HL-60 (cell line): Measurements from ENCODE around the gene DGUOK.

ENCODE experiments used
- DNase-seq, 2 experiments: peaks; one replicate each; pipeline ENCODE4 v3.0.0-alpha.2; 2010 to 2020; ENCODE audit warnings: low read depth in 1 of 2, low spot score in 1 of 2
- H3K27ac ChIP-seq: fragments of 250-450 bp; sonication (Bioruptor Pico); replicated peaks from 2 replicates; pipeline ENCODE4 v1.5.1; 2020; ENCODE audit warnings: mild to moderate bottlenecking, moderate library complexity
- H3K27me3 ChIP-seq: fragments of 250-450 bp; sonication (Bioruptor Pico); 2 replicates; pipeline ENCODE4 v1.5.1; 2021; ENCODE audit warnings: mild to moderate bottlenecking, moderate library complexity; ENCODE audit not compliant: insufficient read depth, poor library complexity, severe bottlenecking
- H3K4me3 ChIP-seq: replicated peaks from 2 replicates; pipeline ENCODE4 v1.5.1; 2011; ENCODE audit warnings: mild to moderate bottlenecking, control low read depth, low read length; ENCODE audit not compliant: insufficient read depth
- GABPA ChIP-seq: IDR thresholded peaks from 2 replicates; pipeline ENCODE4 v1.6.1; 2012; ENCODE audit warnings: low read depth
- POLR2AphosphoS5 ChIP-seq: IDR thresholded peaks from 2 replicates; pipeline ENCODE4 v1.6.1; 2012; ENCODE audit warnings: low read depth
- SPI1 ChIP-seq: IDR thresholded peaks from 2 replicates; pipeline ENCODE4 v1.6.1; 2012; ENCODE audit warnings: low read depth, mild to moderate bottlenecking, borderline replicate concordance
- TF ChIP-seq, protein P1 (sequence below): IDR thresholded peaks from 2 replicates; pipeline ENCODE4 v1.6.1; 2012; ENCODE audit warnings: low read depth; ENCODE audit not compliant: insufficient replicate concordance
- TF ChIP-seq, protein P2 (sequence below): IDR thresholded peaks from one replicate; pipeline ENCODE4 v1.5.1; 2011; ENCODE audit warnings: low read length, control low read depth, inconsistent platforms; ENCODE audit not compliant: insufficient read depth

The DGUOK gene

GRCh38 chr2:73997813-73998212, 71.1 kb downstream of the DGUOK start:
- TF ChIP-seq, protein P1, sequence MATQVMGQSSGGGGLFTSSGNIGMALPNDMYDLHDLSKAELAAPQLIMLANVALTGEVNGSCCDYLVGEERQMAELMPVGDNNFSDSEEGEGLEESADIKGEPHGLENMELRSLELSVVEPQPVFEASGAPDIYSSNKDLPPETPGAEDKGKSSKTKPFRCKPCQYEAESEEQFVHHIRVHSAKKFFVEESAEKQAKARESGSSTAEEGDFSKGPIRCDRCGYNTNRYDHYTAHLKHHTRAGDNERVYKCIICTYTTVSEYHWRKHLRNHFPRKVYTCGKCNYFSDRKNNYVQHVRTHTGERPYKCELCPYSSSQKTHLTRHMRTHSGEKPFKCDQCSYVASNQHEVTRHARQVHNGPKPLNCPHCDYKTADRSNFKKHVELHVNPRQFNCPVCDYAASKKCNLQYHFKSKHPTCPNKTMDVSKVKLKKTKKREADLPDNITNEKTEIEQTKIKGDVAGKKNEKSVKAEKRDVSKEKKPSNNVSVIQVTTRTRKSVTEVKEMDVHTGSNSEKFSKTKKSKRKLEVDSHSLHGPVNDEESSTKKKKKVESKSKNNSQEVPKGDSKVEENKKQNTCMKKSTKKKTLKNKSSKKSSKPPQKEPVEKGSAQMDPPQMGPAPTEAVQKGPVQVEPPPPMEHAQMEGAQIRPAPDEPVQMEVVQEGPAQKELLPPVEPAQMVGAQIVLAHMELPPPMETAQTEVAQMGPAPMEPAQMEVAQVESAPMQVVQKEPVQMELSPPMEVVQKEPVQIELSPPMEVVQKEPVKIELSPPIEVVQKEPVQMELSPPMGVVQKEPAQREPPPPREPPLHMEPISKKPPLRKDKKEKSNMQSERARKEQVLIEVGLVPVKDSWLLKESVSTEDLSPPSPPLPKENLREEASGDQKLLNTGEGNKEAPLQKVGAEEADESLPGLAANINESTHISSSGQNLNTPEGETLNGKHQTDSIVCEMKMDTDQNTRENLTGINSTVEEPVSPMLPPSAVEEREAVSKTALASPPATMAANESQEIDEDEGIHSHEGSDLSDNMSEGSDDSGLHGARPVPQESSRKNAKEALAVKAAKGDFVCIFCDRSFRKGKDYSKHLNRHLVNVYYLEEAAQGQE, result no peak
- TF ChIP-seq SPI1, result no peak
- TF ChIP-seq, protein P2, sequence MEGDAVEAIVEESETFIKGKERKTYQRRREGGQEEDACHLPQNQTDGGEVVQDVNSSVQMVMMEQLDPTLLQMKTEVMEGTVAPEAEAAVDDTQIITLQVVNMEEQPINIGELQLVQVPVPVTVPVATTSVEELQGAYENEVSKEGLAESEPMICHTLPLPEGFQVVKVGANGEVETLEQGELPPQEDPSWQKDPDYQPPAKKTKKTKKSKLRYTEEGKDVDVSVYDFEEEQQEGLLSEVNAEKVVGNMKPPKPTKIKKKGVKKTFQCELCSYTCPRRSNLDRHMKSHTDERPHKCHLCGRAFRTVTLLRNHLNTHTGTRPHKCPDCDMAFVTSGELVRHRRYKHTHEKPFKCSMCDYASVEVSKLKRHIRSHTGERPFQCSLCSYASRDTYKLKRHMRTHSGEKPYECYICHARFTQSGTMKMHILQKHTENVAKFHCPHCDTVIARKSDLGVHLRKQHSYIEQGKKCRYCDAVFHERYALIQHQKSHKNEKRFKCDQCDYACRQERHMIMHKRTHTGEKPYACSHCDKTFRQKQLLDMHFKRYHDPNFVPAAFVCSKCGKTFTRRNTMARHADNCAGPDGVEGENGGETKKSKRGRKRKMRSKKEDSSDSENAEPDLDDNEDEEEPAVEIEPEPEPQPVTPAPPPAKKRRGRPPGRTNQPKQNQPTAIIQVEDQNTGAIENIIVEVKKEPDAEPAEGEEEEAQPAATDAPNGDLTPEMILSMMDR, result no peak
- TF ChIP-seq POLR2AphosphoS5, result no peak
- TF ChIP-seq GABPA, result no peak
- Histone ChIP-seq H3K4me3 (no peak overlapping the region), H3K27me3 (no peaks in the 10 kb centered on the region), H3K27ac (no peak overlapping the region)
- DNase-seq, result no peak

DNA sequence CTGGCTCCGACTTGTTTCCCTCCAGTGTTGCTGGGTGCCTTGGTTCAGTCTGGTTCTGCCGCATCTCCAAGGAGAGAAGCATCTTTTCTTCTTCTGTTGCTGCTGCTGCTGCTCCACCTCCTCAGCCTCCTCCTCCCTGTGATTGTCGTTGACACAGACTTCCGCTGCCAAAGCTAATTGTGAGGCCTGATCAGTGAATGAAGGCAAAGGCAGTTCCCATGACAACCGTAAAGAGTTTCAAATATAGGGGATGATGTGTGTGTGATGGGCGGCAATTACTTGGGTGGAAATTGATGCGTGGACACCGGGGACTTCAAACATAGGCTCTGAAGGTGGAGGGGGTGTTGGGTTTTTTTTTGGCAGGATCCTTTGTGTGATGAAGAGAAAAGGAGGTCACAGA, 71.8 kb downstream of the DGUOK start:
- DNase-seq, result no peak
- Histone ChIP-seq H3K27me3 (no peaks in the 10 kb centered on the region), H3K27ac (no peak overlapping the region), H3K4me3 (no peak overlapping the region)
- TF ChIP-seq, protein P2, result no peak
- TF ChIP-seq POLR2AphosphoS5, result no peak
- no peak for TF ChIP-seq GABPA
- TF ChIP-seq SPI1, result no peak
- TF ChIP-seq, protein P1, result no peak

DNA sequence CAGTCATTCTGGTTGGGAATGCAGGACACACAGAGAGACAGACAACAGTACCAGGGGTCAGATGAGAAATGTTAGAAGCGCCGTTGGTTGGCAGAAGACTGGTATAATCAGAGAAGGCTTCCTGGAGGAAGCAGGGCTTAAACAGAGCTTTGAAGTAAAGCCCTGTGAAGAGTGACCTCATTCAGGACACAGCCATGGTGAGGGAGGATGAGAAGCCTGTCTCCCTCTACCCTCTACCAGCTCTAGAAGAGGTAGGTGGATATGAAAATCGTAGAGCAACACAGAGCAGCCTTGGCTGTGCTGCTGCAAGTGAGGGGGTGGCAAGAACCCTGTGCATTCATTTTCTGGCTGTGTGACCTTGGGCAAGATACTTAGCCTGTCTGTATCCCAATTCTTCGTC, 72.3 kb downstream of the DGUOK start:
- no peaks in the 10 kb centered on the region for H3K27me3 ChIP-seq
- TF ChIP-seq, protein P1, result no peak
- TF ChIP-seq SPI1 (no peak), GABPA (no peak), POLR2AphosphoS5 (no peak)
- TF ChIP-seq, protein P2, result no peak
- no peak for DNase-seq
- no peak overlapping the region for H3K4me3 ChIP-seq
- H3K27ac ChIP-seq, result no peak overlapping the region
